GM19351 (cell line): ENCODE measurements around the gene TIMM50.

Experiments used
- ATAC-seq: cut with Tn5 transposase; IDR thresholded peaks from one replicate; pipeline ENCODE4 v1.9.1; 2021; ENCODE audit warnings: mild to moderate bottlenecking, moderate library complexity; ENCODE audit not compliant: unreplicated experiment

Gene TIMM50

DNA sequence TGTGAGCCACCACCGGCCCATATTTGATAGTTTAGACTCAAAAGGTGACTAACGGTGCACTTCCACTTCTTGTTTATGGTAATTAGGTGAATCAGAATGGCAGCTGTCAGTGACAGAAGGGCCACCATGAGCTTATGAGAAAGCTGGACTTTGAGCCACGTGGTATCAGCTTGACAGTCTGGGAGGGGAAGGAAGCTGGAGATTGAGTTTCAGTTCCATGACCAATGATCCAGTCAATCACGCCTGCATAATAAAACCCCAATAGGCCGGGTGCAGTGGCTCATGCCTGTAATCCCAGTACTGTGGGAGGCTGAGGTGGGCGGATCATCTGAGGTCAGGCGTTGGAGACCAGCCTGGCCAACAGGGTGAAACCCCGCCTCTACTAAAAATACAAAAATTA lies 43.9 kb downstream of the TIMM50 start:
- no peak for ATAC-seq

DNA sequence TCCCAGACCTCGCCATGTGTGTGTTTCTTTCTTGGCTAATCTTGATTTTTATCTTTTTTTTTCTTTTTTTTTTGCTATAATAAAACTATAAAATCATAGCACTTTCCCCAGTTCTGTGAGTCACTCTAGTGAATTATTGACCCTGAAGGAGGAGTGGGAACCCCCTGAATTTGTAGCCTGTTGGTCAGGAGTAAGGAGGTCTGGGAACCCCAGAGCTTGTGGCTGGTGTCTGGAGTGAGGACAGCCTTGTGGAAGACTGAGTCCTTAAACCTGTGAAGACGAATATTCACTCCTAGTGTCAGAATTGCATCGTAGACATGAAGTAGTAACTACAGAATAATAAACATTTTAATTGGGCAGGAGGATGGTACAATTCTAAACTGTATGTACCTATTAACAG lies 44.6 kb downstream of the TIMM50 start:
- ATAC-seq = no peak

DNA sequence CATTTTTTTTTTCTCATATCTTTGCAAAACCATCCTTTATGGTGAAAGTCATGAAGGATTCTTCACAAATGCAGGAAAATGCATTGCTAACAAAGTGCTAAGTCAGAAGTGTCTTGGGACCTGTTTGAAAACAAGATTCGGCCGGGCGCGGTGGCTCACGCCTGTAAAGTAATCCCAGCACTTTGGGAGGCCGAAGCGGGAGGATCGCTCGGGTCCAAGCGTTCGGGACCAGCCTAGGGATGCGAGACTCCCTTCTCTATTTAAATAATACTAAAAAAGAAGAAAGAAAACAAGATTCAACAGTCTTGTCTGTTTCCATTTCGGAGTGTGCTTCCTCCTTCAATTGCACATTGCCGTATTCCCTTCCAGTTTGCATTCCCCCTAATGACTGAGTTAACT lies 51.2 kb downstream of the TIMM50 start:
- no peak for ATAC-seq

DNA sequence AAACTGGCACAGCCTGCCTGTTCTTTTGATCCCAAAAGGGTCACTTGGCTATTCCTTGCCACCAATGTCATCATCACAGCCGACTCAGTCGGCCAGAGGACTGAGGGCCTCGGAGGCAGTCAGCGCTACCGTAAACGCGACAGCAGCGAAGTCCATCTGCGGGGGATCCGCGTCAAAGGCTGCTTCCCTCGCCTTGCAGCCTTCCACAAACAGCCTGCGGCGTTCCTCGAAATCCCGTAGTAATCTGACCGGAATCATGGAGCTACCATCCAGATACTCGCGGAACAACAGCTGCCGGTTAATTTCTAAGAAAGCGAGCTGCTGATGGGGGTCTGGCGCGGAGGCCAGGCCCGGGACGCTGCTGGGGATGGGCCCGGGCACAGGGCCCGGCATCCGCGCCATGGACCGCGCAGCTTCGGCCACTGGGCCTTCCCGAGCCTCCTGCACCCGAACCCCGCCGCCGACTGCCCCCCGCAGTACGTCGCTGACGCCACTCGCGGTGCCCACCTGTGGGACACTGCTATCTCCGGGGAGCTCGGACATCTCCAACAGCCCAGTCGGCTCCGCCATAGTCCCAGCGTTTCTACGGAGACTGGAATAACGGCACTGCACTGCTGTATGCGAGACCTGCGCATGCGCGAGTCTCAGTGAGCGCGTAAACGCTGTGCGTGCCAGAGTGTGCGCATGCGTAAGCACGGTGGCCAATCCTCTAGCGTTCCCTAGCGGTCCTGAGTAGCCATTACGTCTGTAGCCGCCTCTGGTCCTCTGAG lies 51.8 kb downstream of the TIMM50 start, which contains the start of gene EID2B:
TSS of gene EID2B (minus strand) at position 620 of the 770 bp plus-strand sequence. CDS start at position 570, 50 bp downstream.
- ATAC-seq = peak; percentile 74

DNA sequence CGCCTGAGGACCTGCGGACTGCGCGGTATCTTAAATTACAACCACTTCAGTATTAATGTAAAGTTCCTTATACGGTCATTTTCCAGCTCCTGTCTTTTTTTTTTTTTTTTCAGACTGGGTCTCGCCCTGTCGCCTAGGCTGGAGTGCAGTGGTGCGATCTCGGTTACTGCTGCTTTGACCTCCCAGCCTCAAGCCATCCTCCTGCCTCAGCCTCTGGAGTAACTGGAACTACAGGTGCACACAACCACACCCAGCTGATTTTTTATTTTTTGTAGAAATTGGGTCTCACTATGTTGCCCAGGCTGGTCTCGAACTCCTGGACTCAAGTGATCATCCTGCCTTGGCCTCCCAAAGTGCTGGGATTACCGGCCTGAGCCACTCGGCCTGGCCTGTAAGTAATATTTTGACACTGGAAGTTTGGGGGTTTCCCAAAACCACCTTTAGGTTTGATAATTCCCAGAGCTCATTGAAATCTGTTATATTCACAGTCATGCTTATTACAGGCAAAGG lies 52.4 kb downstream of the TIMM50 start:
- ATAC-seq = no peak

DNA sequence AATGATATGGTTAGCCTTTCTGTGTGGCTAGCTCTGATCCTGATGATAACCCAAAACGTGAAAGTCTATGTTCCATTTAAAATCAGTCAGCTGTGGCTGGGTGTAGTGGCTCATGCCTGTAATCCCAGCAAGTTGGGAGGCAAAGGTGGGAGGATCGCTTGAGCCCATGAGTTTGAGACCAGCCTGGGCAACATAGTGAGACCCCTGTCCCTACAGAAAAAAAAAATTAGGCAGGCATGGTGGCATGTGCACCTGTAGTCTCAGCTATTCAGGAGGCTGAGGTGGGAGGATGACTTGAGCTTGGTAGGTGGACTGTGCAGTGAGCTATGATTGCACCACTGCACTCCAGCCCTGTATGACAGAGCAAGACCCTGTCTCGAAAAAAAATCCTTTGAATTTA lies 53.2 kb downstream of the TIMM50 start:
- ATAC-seq = no peak

DNA sequence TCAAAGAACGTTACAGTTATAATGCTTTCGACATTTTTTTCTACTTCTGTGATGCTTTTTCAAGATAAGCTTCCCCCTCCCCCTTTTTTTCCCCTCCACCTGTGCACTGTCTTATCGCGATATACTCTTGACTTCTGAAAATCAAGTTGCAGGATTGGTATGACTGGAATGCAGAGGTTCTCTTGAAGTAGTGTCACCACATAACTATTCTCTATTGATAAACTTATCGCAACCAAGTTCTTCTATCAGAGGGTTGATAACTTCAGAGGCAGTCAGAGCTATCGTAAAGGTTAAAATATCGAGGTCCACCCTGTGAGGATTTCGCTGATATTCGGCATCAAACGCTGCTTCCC lies 58.5 kb downstream of the TIMM50 start:
- no peak for ATAC-seq

DNA sequence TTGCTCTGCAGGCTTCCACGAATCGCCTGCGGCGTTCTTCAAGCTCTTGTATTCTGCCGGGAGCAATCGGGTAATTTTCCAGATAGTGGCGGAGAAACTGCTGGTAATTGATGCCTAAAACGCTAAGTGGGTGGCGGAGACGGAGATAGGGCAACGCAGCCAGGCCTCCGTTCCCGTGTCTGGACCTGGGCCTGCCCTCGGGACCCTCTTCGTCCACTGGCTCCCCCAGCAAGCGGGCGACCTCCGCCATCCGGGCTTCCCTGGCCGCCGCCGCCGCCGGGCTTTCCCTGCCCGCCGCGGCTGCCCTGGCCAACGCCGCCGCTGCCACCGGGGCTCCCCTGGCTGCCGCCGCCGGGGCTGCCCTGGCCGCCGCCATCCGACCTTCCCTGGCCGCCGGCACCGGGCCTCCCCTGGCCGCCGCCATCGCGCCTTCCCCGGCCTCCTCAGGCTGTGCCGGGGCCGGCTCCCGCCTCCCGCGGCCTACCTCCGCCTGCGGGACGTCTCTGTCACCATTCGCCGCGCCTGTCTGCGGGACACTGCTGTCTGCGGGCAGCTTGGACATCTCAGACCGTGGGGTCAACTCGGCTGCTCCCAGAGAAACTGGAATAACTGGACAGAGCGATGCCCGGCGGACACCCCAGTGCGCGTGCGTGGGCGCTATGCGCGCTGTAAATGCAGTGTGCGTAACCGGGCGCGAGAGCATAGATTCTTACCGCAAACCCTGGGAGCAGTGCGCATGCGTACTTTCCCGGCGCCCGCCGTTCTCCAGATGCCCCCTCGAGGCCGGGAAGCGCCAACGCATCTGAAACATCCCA lies 59.1 kb downstream of the TIMM50 start, which contains the start of gene EID2:
TSS of gene EID2 (minus strand) at position 644 of the 815 bp plus-strand sequence. CDS start at position 562, 82 bp downstream.
- peak; percentile 69 for ATAC-seq

DNA sequence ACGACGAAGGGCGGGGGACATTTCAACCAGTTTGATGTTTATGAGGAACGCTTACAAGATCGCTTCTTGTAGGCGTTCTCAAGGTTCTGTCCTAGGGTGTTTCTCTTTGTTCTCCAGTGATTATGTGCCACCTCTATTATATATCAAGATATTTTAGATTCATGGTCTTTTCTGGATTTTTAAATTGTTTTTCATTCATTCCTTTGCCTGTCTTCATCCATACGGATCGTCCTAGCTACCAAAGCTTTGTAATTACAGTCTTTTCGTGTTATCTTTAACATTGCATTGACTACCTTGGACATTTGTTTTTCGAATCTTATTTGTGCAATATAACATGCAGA lies 59.7 kb downstream of the TIMM50 start:
- ATAC-seq = no peak
